SK-N-MC (cell line): Measurements from ENCODE around the gene C4BPA.

Experiments
- EZH2 ChIP-seq: fragments of 200-600 bp; sonication (generic); IDR thresholded peaks from one replicate; pipeline ENCODE4 v1.6.1; 2017; ENCODE audit warnings: antibody characterized with exemption
- FOXP2 ChIP-seq: optimal IDR thresholded peaks from 2 replicates; pipeline ENCODE3; 2011; ENCODE audit warnings: mild to moderate bottlenecking, moderate library complexity; ENCODE audit not compliant: insufficient read depth; ENCODE audit errors: extremely low read length, control extremely low read depth
- POLR2AphosphoS5 ChIP-seq: IDR thresholded peaks from 2 replicates; pipeline ENCODE4 v1.6.1; 2012; ENCODE audit warnings: mild to moderate bottlenecking, low read depth, low read length, borderline replicate concordance

DNA sequence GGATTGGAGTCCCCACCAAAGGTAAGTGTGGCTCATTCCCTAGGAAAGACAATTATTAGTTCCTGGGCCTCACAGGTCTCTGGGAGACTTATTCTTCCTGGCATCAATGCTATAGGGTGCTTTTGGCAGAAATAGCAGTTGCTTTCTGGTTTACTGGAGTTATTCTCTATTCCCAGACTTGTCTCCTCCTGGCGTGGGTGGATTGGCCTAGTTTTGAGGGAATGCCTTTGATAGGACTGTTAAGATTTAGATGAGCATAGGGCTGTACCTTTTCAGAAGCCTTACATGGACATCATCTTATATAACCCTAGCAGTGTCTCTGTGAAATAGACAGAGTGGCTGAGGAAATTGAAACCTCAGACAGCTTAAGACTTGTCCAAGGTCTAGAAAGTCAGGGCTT, 42.0 kb upstream of the C4BPA start:
- TF ChIP-seq EZH2 = no peak
- no peak for TF ChIP-seq POLR2AphosphoS5
- TF ChIP-seq FOXP2 = no peak
